ENCODE results near the gene PARP6.

The PARP6 gene

GRCh38 chr15:72272213-72272996 lies at the start of gene PARP6:
PARP6 (minus strand) TSS chr15:72272554; CDS start chr15:72267477, 5,077 bp downstream.
- TF ChIP-seq CTCF (IDR thresholded peaks at IDR 0.05; ENCODE audit: low read depth, low read length, missing control alignments): peak; percentile 64
- peak within 1 kb of the TSS; percentile 75 for H3K4me3 ChIP-seq (ENCODE audit: low read depth, low read length)
- DNase-seq (ENCODE audit: low read depth): peak; percentile 95

GRCh38 chr15:72319985-72320671 lies 47.8 kb upstream of the PARP6 start, which contains the start of gene CELF6:
CELF6 (minus strand) TSS chr15:72320157; CDS start chr15:72319874, 283 bp downstream.
- peak within 1 kb of the TSS; percentile 71 for H3K4me3 ChIP-seq (ENCODE audit: low read depth, low read length)
- peak; percentile 12 for DNase-seq (ENCODE audit: low read depth)
- TF ChIP-seq CTCF (IDR thresholded peaks at IDR 0.05; ENCODE audit: low read depth, low read length, missing control alignments): no peak

- no peak for DNase-seq (ENCODE audit: low read depth)
- H3K4me3 ChIP-seq (ENCODE audit: low read depth, low read length): no peak overlapping the region
- no peak for TF ChIP-seq CTCF (IDR thresholded peaks at IDR 0.05; ENCODE audit: low read depth, low read length, missing control alignments)
Measured at GRCh38 chr15:72319360-72319984, 47.1 kb upstream of the PARP6 start.

GRCh38 chr15:72318408-72318942 lies 46.1 kb upstream of the PARP6 start:
- H3K4me3 ChIP-seq (ENCODE audit: low read depth, low read length): no peak overlapping the region
- TF ChIP-seq CTCF (IDR thresholded peaks at IDR 0.05; ENCODE audit: low read depth, low read length, missing control alignments): no peak
- no peak for DNase-seq (ENCODE audit: low read depth)

GRCh38 chr15:72315706-72316370 lies 43.5 kb upstream of the PARP6 start:
- DNase-seq (ENCODE audit: low read depth): no peak
- no peak overlapping the region for H3K4me3 ChIP-seq (ENCODE audit: low read depth, low read length)
- no peak for TF ChIP-seq CTCF (IDR thresholded peaks at IDR 0.05; ENCODE audit: low read depth, low read length, missing control alignments)

- no peak for TF ChIP-seq CTCF (IDR thresholded peaks at IDR 0.05; ENCODE audit: low read depth, low read length, missing control alignments)
- no peak overlapping the region for H3K4me3 ChIP-seq (ENCODE audit: low read depth, low read length)
- DNase-seq (ENCODE audit: low read depth): no peak
Measured at GRCh38 chr15:72313881-72314280, 41.5 kb upstream of the PARP6 start.
